Measurements from ENCODE around the gene OGFR. TPM values are rescaled to one million over a fixed set of nuclear protein-coding genes. Genes with fewer than 3 reads are reported as not detected.

OGFR gene
- total RNA-seq, 1 experiment from 2014 or later, result 47.3 TPM

DNA sequence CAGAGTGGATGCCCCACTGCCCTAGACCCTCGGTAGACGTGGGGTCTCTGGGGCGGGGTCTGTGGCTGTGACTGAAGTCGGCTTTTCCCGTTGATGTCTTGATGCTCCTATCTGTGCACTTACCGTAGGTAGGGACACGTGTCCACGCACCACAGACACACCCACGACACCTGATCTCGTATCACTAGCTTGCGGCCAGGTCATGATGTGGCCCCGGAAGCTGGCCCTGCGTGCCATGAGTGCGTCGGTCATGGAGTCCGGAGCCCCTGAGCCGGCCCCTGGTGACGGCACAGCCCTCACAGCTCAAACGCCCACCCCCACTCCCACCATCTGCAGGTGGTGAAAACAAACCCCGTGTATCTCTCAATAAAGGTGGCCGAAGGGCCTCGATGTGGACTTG is 42.3 kb upstream of the OGFR start:
- H3K4me3 ChIP-seq (ENCODE audit: low read depth in 2 of 2, low read length in 2 of 2), result no peak overlapping the region
- no peaks in the 10 kb centered on the region for H3K36me3 ChIP-seq (ENCODE audit: control insufficient read depth, insufficient read depth, low read length)
- no peak overlapping the region for H3K27ac ChIP-seq (ENCODE audit: low read length)
- H3K4me1 ChIP-seq (ENCODE audit: control insufficient read depth, insufficient read depth, low read length), result no peaks in the 10 kb centered on the region
- in situ Hi-C loops (cut with HindIII; ENCODE audit: low pct_unique_long_range_greater_than_20kb, low sequenced_read_pairs) (no loop called here), intact Hi-C loops (cut with micrococcal nuclease; ENCODE audit: unreplicated experiment) (no loop called here)
- no TSS peak for BruUV-seq (replicated peaks)
- ATAC-seq, result no peak
- no peaks in the 10 kb centered on the region for H3K27me3 ChIP-seq (ENCODE audit: control insufficient read depth, insufficient read depth, low read length)
- ChIA-PET CTCF (no interaction called here), POLR2A (no interaction called here)
- no peak for DNase-seq (ENCODE audit: low read depth, low spot score)
- H3K9me3 ChIP-seq (ENCODE audit: control insufficient read depth, insufficient read depth, low read depth, low read length), result no peaks in the 10 kb centered on the region
- TF ChIP-seq SIN3A (IDR thresholded peaks at IDR 0.05; ENCODE audit: borderline replicate concordance, insufficient read depth, low read depth, low read length) (no peak), POLR2AphosphoS5 (IDR thresholded peaks at IDR 0.05; ENCODE audit: low read depth, low read length) (no peak), TCF7L2 (IDR thresholded peaks at IDR 0.05; ENCODE audit: low read depth, low read length) (no peak)
- TF ChIP-seq, protein P1, sequence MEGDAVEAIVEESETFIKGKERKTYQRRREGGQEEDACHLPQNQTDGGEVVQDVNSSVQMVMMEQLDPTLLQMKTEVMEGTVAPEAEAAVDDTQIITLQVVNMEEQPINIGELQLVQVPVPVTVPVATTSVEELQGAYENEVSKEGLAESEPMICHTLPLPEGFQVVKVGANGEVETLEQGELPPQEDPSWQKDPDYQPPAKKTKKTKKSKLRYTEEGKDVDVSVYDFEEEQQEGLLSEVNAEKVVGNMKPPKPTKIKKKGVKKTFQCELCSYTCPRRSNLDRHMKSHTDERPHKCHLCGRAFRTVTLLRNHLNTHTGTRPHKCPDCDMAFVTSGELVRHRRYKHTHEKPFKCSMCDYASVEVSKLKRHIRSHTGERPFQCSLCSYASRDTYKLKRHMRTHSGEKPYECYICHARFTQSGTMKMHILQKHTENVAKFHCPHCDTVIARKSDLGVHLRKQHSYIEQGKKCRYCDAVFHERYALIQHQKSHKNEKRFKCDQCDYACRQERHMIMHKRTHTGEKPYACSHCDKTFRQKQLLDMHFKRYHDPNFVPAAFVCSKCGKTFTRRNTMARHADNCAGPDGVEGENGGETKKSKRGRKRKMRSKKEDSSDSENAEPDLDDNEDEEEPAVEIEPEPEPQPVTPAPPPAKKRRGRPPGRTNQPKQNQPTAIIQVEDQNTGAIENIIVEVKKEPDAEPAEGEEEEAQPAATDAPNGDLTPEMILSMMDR (IDR thresholded peaks at IDR 0.05), result no peak
- TF ChIP-seq, protein P2, sequence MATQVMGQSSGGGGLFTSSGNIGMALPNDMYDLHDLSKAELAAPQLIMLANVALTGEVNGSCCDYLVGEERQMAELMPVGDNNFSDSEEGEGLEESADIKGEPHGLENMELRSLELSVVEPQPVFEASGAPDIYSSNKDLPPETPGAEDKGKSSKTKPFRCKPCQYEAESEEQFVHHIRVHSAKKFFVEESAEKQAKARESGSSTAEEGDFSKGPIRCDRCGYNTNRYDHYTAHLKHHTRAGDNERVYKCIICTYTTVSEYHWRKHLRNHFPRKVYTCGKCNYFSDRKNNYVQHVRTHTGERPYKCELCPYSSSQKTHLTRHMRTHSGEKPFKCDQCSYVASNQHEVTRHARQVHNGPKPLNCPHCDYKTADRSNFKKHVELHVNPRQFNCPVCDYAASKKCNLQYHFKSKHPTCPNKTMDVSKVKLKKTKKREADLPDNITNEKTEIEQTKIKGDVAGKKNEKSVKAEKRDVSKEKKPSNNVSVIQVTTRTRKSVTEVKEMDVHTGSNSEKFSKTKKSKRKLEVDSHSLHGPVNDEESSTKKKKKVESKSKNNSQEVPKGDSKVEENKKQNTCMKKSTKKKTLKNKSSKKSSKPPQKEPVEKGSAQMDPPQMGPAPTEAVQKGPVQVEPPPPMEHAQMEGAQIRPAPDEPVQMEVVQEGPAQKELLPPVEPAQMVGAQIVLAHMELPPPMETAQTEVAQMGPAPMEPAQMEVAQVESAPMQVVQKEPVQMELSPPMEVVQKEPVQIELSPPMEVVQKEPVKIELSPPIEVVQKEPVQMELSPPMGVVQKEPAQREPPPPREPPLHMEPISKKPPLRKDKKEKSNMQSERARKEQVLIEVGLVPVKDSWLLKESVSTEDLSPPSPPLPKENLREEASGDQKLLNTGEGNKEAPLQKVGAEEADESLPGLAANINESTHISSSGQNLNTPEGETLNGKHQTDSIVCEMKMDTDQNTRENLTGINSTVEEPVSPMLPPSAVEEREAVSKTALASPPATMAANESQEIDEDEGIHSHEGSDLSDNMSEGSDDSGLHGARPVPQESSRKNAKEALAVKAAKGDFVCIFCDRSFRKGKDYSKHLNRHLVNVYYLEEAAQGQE (IDR thresholded peaks at IDR 0.05; ENCODE audit: insufficient read depth in 1 of 2, low read depth in 2 of 2, low read length in 1 of 2), result no peak

DNA sequence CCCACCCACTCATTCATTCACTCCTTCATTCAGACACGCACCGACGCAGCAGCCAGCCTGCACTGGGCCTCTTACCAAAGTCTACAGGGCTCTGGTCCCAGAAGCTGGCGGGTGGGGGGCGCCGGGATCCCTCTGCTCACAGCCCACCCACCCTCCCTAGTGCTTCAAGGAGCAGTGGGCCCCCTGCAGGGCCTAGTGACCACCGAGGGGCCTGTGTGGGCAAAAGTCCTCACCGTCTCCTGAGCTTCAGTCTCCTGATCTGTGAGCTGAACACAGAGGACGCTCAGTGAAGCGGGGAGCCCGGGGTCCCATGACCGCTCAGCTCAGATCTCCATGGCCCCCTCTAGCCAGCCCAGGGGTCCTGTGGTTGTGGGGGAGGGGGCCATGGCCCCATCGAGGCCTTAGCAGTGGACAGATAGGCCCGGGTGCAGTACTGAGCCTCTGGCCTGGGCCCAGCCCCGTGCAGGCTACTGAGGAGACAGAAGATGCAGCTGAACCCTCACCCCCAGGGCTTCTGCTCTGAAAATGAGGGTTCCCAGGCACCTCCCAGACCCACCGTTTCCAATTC is 41.8 kb upstream of the OGFR start:
- Histone ChIP-seq H3K27me3 (ENCODE audit: control insufficient read depth, insufficient read depth, low read length) (no peaks in the 10 kb centered on the region), H3K27ac (ENCODE audit: low read length) (no peak overlapping the region), H3K4me3 (ENCODE audit: low read depth in 2 of 2, low read length in 2 of 2) (no peak overlapping the region), H3K9me3 (ENCODE audit: control insufficient read depth, insufficient read depth, low read depth, low read length) (no peaks in the 10 kb centered on the region), H3K4me1 (ENCODE audit: control insufficient read depth, insufficient read depth, low read length) (no peaks in the 10 kb centered on the region), H3K36me3 (ENCODE audit: control insufficient read depth, insufficient read depth, low read length) (no peaks in the 10 kb centered on the region)
- ChIA-PET CTCF (no interaction called here), POLR2A (interaction anchor here (0.7 kb wide), 1 partner anchor 702 kb away, joined by 4 read pairs; no protein-coding TSS in a partner anchor)
- intact Hi-C loops (cut with micrococcal nuclease; ENCODE audit: unreplicated experiment) (no loop called here), in situ Hi-C loops (cut with HindIII; ENCODE audit: low pct_unique_long_range_greater_than_20kb, low sequenced_read_pairs) (no loop called here)
- ATAC-seq (no peak), DNase-seq (ENCODE audit: low read depth, low spot score) (no peak)
- TF ChIP-seq, protein P1 (IDR thresholded peaks at IDR 0.05), result no peak
- no peak for TF ChIP-seq TCF7L2 (IDR thresholded peaks at IDR 0.05; ENCODE audit: low read depth, low read length)
- TF ChIP-seq POLR2AphosphoS5 (IDR thresholded peaks at IDR 0.05; ENCODE audit: low read depth, low read length), result no peak
- no peak for TF ChIP-seq SIN3A (IDR thresholded peaks at IDR 0.05; ENCODE audit: borderline replicate concordance, insufficient read depth, low read depth, low read length)
- TF ChIP-seq, protein P2 (IDR thresholded peaks at IDR 0.05; ENCODE audit: insufficient read depth in 1 of 2, low read depth in 2 of 2, low read length in 1 of 2), result no peak
- BruUV-seq (replicated peaks), result no TSS peak
